ENCODE measurements around the gene CNTNAP1. TPM values are rescaled to one million over a fixed set of nuclear protein-coding genes. Genes with fewer than 3 reads are reported as not detected.
"Not testable (repeated sequence)": the region's sequence is repeated elsewhere in the genome, so short reads cannot be mapped to it uniquely, and the experiment has no call there.

Gene CNTNAP1
- 1 to 10 TPM; 3.6 to 4.6 TPM for total RNA-seq

DNA sequence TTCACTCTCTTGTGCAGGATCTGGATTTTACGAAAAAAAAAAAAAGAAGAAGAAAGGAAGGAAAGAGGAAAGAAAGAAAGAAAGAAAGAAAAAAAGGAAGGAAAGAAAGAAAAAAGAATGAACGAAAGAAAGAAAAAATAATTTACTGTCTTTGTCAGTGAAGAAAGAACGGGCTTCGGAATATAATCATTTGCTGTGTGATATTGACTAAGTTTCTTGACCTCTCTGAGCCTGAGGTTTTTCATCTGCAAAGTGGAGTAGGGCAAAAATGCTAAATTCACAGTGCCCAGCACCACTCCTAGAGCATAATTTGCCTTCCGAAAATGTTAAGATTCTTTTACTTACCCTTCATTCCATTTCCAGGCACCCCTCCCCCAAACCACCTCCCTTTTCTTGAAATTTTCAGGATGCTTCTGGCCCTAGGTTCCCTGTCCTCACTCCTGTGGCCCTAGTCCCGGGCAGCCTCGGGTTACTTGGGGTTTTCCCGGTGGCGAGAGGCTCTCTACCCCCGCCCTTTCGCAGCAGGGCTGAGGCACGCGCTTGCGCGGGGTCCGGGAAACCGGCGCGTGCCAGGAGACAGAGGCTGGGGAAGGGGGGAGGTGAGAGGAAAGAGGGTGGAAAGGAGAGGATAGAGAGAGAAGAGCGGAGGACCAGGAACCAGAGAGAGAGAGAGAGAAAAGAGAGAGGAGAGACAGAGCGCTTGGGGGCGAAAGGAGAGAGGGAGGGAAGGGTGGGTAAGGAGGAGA, at the start of gene CNTNAP1:
CNTNAP1 (plus strand) TSS at position 556 of the 746 bp plus-strand sequence. CDS start 299 bp downstream, outside the sequence.
- peaks cover 1% of the 10 kb centered on the region for H3K36me3 Mint-ChIP-seq
- peak; percentile 42 for DNase-seq
- no peaks in the 10 kb centered on the region for H3K9me3 Mint-ChIP-seq
- peak within 1 kb of the TSS; percentile 70 for H3K4me3 Mint-ChIP-seq
- H3K27ac Mint-ChIP-seq: no peak within 1 kb of the TSS
- peaks cover 46% of the 10 kb centered on the region for H3K4me1 Mint-ChIP-seq
- peaks cover 42% of the 10 kb centered on the region for H3K27me3 Mint-ChIP-seq
- POLR2A ChIA-PET: interaction anchor here (2.0 to 2.1 kb wide), 2 partner anchors 73 to 74 kb away, joined by 6 to 16 read pairs; partner anchors contain the start of genes RETREG3 and TUBG1
- ATAC-seq (ENCODE audit: low read depth): no peak

DNA sequence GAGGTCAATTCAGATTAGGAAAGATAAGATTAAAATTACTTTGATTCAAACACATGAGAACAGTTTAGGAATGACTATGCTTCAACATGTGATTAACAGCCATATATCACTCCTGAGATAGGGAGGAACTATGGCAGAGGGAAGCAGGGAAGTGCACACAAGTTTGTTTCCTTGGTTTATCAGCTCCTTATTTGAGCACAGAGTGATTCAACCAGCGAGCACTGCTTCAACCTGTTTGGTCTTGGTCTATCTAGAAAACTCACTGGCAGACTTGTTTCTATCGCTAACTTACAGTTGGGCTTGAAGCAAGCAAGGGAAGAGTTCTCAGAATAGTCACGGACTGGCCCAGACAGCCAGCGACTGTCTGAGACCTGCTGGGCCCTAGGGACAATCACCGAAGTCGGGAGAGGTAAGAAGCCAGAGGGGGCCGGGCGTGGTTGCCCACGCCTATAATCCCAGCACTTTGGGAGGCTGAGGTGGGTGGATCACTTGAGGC, 49.3 kb upstream of the CNTNAP1 start:
- Mint-ChIP-seq H3K9me3 (no peaks in the 10 kb centered on the region), H3K4me1 (no peaks in the 10 kb centered on the region), H3K36me3 (no peaks in the 10 kb centered on the region), H3K4me3 (no peak overlapping the region), H3K27me3 (no peaks in the 10 kb centered on the region), H3K27ac (no peak overlapping the region)
- POLR2A ChIA-PET: interaction anchor here (1.4 kb wide), 1 partner anchor 26 kb away, joined by 6 read pairs; the partner anchor contains the start of gene TUBG2
- DNase-seq (no peak), ATAC-seq (ENCODE audit: low read depth) (no peak)

DNA sequence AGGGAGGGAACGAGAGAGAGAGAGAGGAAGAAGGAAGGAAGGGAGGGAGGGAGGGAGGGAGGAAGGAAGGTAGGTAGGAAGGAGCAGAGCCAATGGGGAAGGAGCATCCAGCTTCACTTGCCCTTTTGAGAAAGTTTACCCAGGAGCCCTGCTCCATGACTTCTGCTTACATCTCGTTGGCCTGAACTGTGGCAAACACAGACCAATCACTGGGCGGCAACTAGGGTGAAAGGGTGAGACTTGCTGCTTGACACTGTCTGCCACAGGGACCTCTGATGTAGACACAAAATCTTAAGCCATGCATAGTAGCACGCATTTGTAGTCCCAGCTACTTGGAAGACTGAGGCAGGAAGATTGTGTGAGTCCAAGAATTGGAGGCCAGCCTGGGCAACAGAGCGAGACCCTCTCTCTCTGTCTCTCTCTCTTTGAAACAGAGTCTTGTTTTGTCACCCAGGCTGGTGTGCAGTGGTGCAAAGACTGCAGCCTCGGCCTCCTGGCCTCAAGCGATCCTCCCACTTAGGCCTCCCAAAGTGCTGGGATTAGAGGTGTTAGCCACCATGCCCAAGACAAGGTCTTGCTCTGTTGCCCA, 42.7 kb upstream of the CNTNAP1 start:
- no peak overlapping the region for H3K4me3 Mint-ChIP-seq
- DNase-seq (no peak), ATAC-seq (ENCODE audit: low read depth) (no peak)
- peaks cover 23% of the 10 kb centered on the region for H3K27me3 Mint-ChIP-seq
- H3K9me3 Mint-ChIP-seq: no peaks in the 10 kb centered on the region
- peaks cover 2% of the 10 kb centered on the region for H3K4me1 Mint-ChIP-seq
- POLR2A ChIA-PET: no interaction called here
- no peak overlapping the region for H3K27ac Mint-ChIP-seq
- no peaks in the 10 kb centered on the region for H3K36me3 Mint-ChIP-seq

DNA sequence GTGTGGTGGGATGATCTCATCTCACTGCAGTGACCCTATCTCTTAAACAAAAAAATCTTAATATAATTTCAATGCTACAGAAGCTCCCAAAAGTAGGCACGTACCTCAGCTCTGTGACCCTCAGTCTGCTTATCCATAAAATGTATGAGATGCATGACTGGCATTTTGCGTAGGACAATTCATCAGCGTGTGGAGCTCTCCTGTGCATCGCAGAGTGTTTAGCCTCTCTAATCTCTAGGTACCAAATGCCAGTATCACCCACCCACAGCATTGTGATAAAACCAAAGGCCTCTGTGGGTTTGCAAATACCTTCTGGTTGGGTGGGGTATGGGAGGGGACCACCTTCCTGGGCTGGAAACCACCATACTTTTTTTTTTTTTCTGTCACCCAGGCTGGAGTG, 42.2 kb upstream of the CNTNAP1 start:
- Mint-ChIP-seq H3K4me3 (no peak overlapping the region), H3K36me3 (no peaks in the 10 kb centered on the region), H3K9me3 (no peaks in the 10 kb centered on the region), H3K4me1 (peaks cover 2% of the 10 kb centered on the region), H3K27me3 (peaks cover 23% of the 10 kb centered on the region), H3K27ac (no peak overlapping the region)
- no peak for ATAC-seq (ENCODE audit: low read depth)
- POLR2A ChIA-PET: no interaction called here
- no peak for DNase-seq

DNA sequence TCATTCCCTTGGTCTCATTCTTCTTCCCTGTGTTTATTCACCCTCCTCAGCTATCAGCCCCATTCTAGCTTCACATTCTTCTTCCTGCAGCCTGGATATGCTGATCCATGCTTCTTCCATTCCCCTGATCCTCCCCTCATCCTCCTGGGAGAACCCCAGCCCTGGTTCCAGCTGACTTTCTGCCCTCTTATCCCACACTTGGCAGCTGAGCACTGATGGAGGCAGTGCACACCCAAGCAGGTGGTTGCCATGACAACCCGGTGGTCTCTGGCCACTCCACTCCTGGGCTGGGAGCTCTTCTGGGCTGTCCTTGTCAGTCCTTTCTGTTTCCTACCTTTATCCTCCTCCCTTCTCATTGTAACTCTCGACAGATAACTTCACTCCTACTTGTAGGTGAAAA, 40.0 kb upstream of the CNTNAP1 start:
- Mint-ChIP-seq H3K4me3 (no peak overlapping the region), H3K9me3 (no peaks in the 10 kb centered on the region), H3K36me3 (no peaks in the 10 kb centered on the region), H3K4me1 (peaks cover 2% of the 10 kb centered on the region), H3K27me3 (peaks cover 23% of the 10 kb centered on the region), H3K27ac (no peak overlapping the region)
- POLR2A ChIA-PET: no interaction called here
- ATAC-seq (ENCODE audit: low read depth) (no peak), DNase-seq (no peak)

DNA sequence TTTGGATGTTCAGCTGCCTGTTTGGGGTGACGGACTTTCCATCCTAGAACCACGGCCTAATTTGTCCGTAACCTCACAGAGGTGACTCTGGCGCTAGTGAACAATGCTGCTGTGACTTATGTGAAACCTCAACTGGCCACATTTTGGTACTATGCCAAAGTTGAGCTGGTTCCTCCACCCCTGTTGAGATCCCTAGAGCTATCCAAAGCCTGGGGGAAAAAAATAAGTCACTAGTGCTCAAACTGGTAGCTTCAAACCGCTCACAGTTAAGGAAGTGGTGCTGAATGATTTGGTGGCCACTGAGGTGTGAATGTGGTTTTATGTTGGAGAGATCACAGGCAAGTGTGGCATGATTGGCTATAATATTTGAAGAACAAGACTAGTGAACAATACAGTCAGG, 34.6 kb upstream of the CNTNAP1 start:
- H3K36me3 Mint-ChIP-seq: no peaks in the 10 kb centered on the region
- H3K9me3 Mint-ChIP-seq: no peaks in the 10 kb centered on the region
- ATAC-seq (ENCODE audit: low read depth) (no peak), DNase-seq (no peak)
- POLR2A ChIA-PET: no interaction called here
- H3K4me1 Mint-ChIP-seq: peaks cover 2% of the 10 kb centered on the region
- H3K27me3 Mint-ChIP-seq: peaks cover 5% of the 10 kb centered on the region
- H3K27ac Mint-ChIP-seq: no peak overlapping the region
- H3K4me3 Mint-ChIP-seq: no peak overlapping the region

DNA sequence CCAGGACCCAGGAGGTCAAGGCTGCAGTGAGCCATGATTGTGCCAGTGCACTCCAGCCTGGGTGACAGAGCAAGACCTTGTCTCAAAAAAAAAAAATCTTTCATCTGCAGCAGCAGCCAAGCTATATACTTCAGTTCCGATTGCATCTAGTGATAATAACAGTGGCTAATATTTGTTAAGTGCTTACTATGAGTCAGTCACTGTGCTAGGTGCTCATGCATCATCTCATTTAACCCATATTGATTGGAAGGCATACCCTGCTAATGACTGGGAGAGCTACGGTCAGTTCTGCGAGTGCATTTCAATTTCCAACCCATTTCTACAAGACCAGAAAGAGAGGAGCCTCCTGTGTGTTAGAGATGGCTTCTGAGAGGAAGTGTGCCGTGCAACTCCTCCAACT, 30.9 kb upstream of the CNTNAP1 start:
- H3K27me3 Mint-ChIP-seq: peaks cover 25% of the 10 kb centered on the region
- no peaks in the 10 kb centered on the region for H3K9me3 Mint-ChIP-seq
- no peak overlapping the region for H3K4me3 Mint-ChIP-seq
- peaks cover 11% of the 10 kb centered on the region for H3K4me1 Mint-ChIP-seq
- no peaks in the 10 kb centered on the region for H3K36me3 Mint-ChIP-seq
- ATAC-seq (ENCODE audit: low read depth) (no peak), DNase-seq (no peak)
- no peak overlapping the region for H3K27ac Mint-ChIP-seq
- POLR2A ChIA-PET: no interaction called here

DNA sequence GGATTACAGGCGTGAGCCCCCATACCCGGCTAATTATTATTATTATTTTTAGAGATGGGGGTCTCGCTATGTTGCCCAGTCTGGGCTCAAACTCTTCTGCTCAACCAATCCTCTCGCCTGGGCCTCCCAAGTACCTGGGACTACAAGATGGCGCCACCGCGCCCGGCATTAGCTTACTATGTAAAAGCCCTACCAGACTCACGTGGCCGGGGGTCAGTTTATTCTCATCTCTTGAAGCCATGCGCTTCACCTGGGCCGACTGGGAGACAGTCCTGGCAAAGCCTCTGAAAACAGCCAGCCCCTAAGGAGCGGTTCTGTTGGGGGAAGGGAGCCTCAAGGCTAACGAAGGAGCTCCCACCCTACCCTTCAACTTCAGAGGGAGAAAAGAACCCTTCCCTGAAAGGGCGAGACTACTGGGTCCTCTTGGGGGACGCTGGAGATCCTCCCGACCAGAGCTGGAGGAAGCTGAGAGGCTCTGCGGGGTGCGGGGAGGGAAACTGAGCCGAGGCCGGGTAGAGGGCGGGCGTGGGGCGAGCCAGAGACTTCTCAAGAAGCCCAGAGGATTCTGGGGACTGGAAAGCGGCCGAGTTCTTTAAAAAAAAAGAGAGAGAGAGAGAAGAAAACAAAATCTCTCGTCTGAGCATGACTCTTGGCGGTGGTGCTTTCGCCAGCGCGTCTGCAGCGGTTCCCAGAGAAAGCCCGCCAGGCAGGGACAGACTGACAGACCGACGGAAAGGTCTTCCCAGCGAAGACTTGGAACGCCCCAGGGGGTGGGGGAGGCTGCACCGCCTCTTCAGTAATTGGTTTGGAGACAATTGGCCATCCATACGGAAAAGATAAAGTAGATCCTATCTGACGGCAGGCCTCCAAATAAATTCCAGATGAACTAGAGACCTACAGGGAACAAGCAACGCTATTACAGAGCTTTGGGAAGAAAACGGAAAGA, 28.9 kb upstream of the CNTNAP1 start:
- H3K9me3 Mint-ChIP-seq: no peaks in the 10 kb centered on the region
- POLR2A ChIA-PET: no interaction called here
- H3K27me3 Mint-ChIP-seq: peaks cover 23% of the 10 kb centered on the region
- peaks cover 12% of the 10 kb centered on the region for H3K4me1 Mint-ChIP-seq
- H3K27ac Mint-ChIP-seq: no peak overlapping the region
- no peaks in the 10 kb centered on the region for H3K36me3 Mint-ChIP-seq
- no peak overlapping the region for H3K4me3 Mint-ChIP-seq
- DNase-seq (no peak), ATAC-seq (ENCODE audit: low read depth) (no peak)

DNA sequence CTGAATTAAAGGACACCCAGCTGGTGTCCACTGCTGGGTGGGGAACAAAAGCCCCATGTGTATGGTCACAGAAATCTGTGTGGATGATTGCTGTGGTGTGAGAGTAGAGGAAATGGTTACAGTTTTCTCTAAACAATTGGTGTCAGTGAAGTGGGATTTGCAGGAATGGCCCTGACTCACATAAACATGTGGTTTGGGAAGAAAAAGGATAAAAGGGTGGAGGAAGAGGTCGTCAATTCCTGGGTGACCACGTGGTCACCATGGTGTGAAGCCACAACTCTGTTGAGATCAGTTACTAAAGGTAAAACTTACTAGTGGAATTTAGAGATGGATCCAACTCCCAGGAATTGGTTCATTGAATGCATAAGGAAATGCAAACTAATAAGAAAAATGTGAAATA, 26.8 kb upstream of the CNTNAP1 start:
- Mint-ChIP-seq H3K4me1 (peaks cover 20% of the 10 kb centered on the region), H3K36me3 (no peaks in the 10 kb centered on the region)

DNA sequence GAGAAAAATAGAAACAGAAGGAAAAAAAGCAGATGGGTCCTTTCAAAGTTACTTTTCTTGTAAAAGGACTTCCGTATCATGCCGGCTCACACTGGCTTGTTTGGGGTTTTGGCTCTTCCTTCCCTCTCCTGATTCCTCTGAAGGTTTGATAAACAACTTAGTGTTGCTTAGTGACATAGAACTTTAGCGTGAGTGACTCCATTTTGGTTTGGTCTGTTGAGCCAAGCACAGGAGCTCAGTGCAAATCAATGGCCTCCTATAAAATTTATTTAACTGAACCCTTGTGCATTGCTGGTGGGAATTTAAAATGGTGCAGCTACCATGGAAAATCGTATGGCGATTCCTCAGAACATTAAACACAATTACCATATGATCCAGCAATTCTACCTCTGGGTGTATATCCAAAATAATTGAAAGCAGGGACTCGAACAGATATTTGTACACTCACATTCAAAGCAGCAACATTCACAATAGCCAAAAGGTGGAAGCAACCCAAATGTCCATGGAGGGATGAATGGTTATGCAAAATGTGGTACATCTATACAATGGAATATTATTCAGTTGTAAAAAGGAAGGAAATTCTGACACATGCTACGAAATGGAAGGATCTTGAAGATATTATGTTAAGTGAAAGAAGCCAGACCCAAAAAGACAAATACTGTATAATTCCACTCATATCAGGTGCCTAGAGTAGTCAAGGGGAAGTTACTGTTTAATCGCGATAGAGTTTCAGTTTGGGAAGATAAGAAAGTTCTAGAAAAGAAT, 24.3 kb upstream of the CNTNAP1 start:
- H3K27ac Mint-ChIP-seq: no peak overlapping the region
- no peaks in the 10 kb centered on the region for H3K9me3 Mint-ChIP-seq
- POLR2A ChIA-PET: interaction anchor here (0.5 to 1.5 kb wide), 5 partner anchors 15 to 245 kb away, joined by 3 to 6 read pairs (median 4); partner anchors contain the start of gene PLEKHH3
- DNase-seq (no peak), ATAC-seq (ENCODE audit: low read depth) (no peak)
- peak overlapping the region; percentile 91 for H3K4me3 Mint-ChIP-seq
- peaks cover 20% of the 10 kb centered on the region for H3K4me1 Mint-ChIP-seq
- no peaks in the 10 kb centered on the region for H3K36me3 Mint-ChIP-seq
- peaks cover 23% of the 10 kb centered on the region for H3K27me3 Mint-ChIP-seq

More for the DNA sequence above, 26.8 kb upstream of the CNTNAP1 start:
- ATAC-seq (ENCODE audit: low read depth) (no peak), DNase-seq (no peak)
- no peaks in the 10 kb centered on the region for H3K9me3 Mint-ChIP-seq
- POLR2A ChIA-PET: interaction anchor here (0.6 kb wide), 1 partner anchor 47 kb away, joined by 3 read pairs; the partner anchor contains the start of genes RETREG3 and TUBG1
- peaks cover 23% of the 10 kb centered on the region for H3K27me3 Mint-ChIP-seq
- H3K4me3 Mint-ChIP-seq: no peak overlapping the region
- no peak overlapping the region for H3K27ac Mint-ChIP-seq

DNA sequence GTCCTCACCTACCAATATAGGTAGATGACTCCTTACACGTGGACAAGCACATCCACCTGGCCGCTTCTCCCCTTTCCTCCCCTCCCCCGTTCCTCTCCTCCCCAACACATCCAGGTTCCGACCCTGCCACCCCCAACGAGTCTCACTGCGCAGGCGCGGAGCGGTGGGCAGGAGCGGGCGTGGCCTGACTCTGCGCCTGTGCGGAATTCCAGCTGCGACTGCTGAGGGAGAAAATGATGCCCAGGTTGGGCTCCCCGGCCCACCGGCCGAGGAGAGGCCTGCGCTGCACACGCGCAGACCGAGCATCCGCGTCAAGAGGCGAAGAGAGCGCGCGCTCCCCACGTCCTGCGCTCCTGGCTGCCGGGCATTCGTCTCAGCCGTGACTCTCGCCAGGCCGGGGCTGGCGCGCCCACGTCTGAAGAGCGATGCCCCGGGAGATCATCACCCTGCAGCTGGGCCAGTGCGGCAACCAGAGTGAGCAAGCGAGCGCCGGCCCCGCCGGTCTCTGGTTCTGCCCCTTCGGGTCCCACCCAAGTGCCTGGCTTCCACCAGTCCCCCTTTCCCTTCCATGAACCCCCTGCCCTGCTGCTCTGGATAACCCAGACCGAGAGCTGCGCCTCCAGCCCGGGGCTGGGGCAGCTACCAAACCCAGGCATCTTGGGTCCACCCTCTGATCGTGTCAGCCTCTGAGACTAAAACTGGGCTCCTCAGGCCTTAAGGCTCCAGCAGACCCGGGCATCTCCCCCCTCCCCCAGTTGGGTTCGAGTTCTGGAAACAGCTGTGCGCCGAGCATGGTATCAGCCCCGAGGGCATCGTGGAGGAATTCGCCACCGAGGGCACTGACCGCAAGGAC, 23.0 kb upstream of the CNTNAP1 start, which contains the start of gene TUBG2:
TUBG2 (plus strand) TSS at position 206 of the 853 bp plus-strand sequence; CDS start at position 426, 220 bp downstream.
- peak within 1 kb of the TSS; percentile 80 for H3K27ac Mint-ChIP-seq
- no peaks in the 10 kb centered on the region for H3K9me3 Mint-ChIP-seq
- DNase-seq (peak; percentile 83), ATAC-seq (ENCODE audit: low read depth) (peak; percentile 86)
- peaks cover 20% of the 10 kb centered on the region for H3K4me1 Mint-ChIP-seq
- peaks cover 12% of the 10 kb centered on the region for H3K27me3 Mint-ChIP-seq
- POLR2A ChIA-PET: interaction anchor here (0.5 to 1.5 kb wide), 5 partner anchors 17 to 243 kb away, joined by 3 to 6 read pairs (median 4); partner anchors contain the start of genes PLEKHH3, RETREG3 and TUBG1
- H3K36me3 Mint-ChIP-seq: no peaks in the 10 kb centered on the region
- peak within 1 kb of the TSS; percentile 91 for H3K4me3 Mint-ChIP-seq

DNA sequence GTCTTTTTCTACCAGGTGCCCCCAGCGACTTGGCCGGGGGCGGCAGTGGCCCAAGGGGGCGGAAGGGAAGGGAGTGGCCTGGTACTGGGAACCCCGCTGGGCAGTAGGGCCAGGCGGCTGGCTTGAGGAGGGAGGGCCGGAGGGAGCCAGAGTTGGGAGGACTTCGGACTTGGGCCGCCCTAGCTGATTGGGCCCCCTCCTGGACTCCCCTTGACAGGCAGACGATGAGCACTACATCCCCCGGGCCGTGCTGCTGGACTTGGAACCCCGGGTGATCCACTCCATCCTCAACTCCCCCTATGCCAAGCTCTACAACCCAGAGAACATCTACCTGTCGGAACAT, 22.4 kb upstream of the CNTNAP1 start:
- not testable (repeated sequence) for H3K9me3 Mint-ChIP-seq; DNase-seq; H3K27ac Mint-ChIP-seq; ATAC-seq (ENCODE audit: low read depth); H3K36me3 Mint-ChIP-seq; H3K27me3 Mint-ChIP-seq
- peaks cover 20% of the 10 kb centered on the region for H3K4me1 Mint-ChIP-seq
- POLR2A ChIA-PET: interaction anchor here (1.0 kb wide), 1 partner anchor 51 kb away, joined by 3 read pairs; the partner anchor contains the start of genes RETREG3 and TUBG1
- H3K4me3 Mint-ChIP-seq: peak overlapping the region; percentile 14

Measured in activated naive CD8-positive, alpha-beta T cell treated with anti-CD3 and anti-CD28 coated beads, Interleukin-2, amount 10 ng/mL, durations not matched to agents 7 days and 5 days (primary cell).